Muscle layer of duodenum (tissue), 2 donors: ENCODE results near the gene GAP43.

ENCODE experiments used
- H3K27ac ChIP-seq: one replicate; pipeline ENCODE4 v1.7.0; 2013; ENCODE audit warnings: mild to moderate bottlenecking, low read length
- H3K27me3 ChIP-seq: one replicate; pipeline ENCODE4 v1.7.0; 2013; ENCODE audit warnings: low read depth, mild to moderate bottlenecking, control low read depth, low read length
- H3K36me3 ChIP-seq, 2 donors: one replicate each; pipeline ENCODE4 v1.7.0; 2013; ENCODE audit warnings: low read length in 2 of 2, control low read depth in 1 of 2, mild to moderate bottlenecking in 1 of 2; ENCODE audit not compliant: insufficient read depth in 2 of 2, control insufficient read depth in 1 of 2
- H3K4me1 ChIP-seq, 2 donors: one replicate each; pipeline ENCODE4 v1.7.0; 2013; ENCODE audit warnings: low read length in 2 of 2, mild to moderate bottlenecking in 2 of 2, control low read depth in 1 of 2, moderate library complexity in 1 of 2; ENCODE audit not compliant: insufficient read depth in 2 of 2, control insufficient read depth in 1 of 2
- H3K4me3 ChIP-seq, 2 donors: one replicate each; pipeline ENCODE4 v1.7.0; 2013; ENCODE audit warnings: low read length in 2 of 2, low read depth in 1 of 2, mild to moderate bottlenecking in 1 of 2
- H3K9me3 ChIP-seq, 2 donors: one replicate each; pipeline ENCODE4 v1.7.0; 2013; ENCODE audit warnings: low read length in 2 of 2, control low read depth in 1 of 2, mild to moderate bottlenecking in 1 of 2; ENCODE audit not compliant: control insufficient read depth in 1 of 2
- donor health status: healthy.

The GAP43 gene

DNA sequence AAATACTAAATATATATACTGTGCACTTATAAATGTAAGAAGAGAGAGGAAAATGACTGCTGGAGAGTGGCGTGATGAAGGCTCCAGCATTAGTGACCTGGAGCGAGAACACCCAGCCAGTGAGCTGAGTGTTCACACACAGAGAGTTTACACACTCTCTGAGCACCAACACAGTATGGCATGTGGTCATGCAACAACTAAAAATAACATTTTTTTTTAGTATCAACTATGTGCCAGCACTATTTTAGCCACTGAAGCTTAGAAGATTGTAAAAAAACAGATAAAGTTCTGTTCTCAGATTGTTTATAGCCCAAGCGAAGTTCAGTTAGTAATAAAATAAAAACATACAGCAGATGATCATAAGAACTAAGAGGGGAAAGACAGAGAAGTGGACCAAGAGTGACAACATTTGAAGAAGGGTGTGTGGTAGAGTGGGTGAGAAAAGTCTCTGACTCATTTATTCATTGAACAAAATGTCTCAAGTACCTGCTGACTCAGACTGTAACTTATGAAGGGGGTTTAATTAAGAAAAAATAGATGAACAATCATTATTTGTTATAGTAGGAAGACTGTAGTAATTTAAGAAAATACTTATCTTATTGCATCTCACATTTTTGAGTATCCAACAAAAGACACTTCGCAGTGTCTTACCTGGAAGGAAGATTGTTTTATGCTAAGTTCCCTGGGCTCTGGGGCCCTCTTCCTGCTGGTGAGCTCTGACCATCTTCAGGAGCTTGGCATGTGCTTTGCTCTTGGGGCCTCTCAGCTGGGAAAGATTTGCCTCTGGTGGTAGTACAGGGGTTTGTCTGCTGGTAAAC, 43.8 kb downstream of the GAP43 start:
- no peak overlapping the region for H3K27ac ChIP-seq
- H3K36me3 ChIP-seq = no peaks in the 10 kb centered on the region
- H3K4me1 ChIP-seq = peaks cover 0 to 3% of the 10 kb centered on the region in 2 donors
- H3K27me3 ChIP-seq = no peaks in the 10 kb centered on the region
- H3K9me3 ChIP-seq = no peaks in the 10 kb centered on the region
- no peak overlapping the region for H3K4me3 ChIP-seq

- H3K36me3 ChIP-seq = no peaks in the 10 kb centered on the region
- H3K27ac ChIP-seq = no peak overlapping the region
- H3K4me3 ChIP-seq = no peak overlapping the region
- H3K27me3 ChIP-seq = no peaks in the 10 kb centered on the region
- no peaks in the 10 kb centered on the region for H3K9me3 ChIP-seq
- peaks cover 0 to 3% of the 10 kb centered on the region in 2 donors for H3K4me1 ChIP-seq
Measured at GRCh38 chr3:115667738-115668065, 44.4 kb downstream of the GAP43 start.

- H3K4me1 ChIP-seq = peaks cover 0 to 3% of the 10 kb centered on the region in 2 donors
Measured at GRCh38 chr3:115670911-115671310, 47.6 kb downstream of the GAP43 start.

GRCh38 chr3:115671761-115672455, 48.6 kb downstream of the GAP43 start:
- Histone ChIP-seq H3K4me3 (no peak overlapping the region), H3K9me3 (no peaks in the 10 kb centered on the region), H3K27ac (no peak overlapping the region)

More at GRCh38 chr3:115670911-115671310, 47.6 kb downstream of the GAP43 start:
- H3K4me3 ChIP-seq = no peak overlapping the region
- no peak overlapping the region for H3K27ac ChIP-seq
- no peaks in the 10 kb centered on the region for H3K36me3 ChIP-seq
- H3K27me3 ChIP-seq = no peaks in the 10 kb centered on the region
- H3K9me3 ChIP-seq = no peaks in the 10 kb centered on the region

GRCh38 chr3:115673881-115674280, 50.6 kb downstream of the GAP43 start:
- Histone ChIP-seq H3K36me3 (no peaks in the 10 kb centered on the region), H3K4me1 (peaks cover 0 to 3% of the 10 kb centered on the region in 2 donors), H3K27me3 (no peaks in the 10 kb centered on the region), H3K9me3 (no peaks in the 10 kb centered on the region), H3K27ac (no peak overlapping the region), H3K4me3 (no peak overlapping the region)

More at GRCh38 chr3:115671761-115672455, 48.6 kb downstream of the GAP43 start:
- Histone ChIP-seq H3K27me3 (no peaks in the 10 kb centered on the region), H3K36me3 (no peaks in the 10 kb centered on the region), H3K4me1 (peaks cover 0 to 3% of the 10 kb centered on the region in 2 donors)

- Histone ChIP-seq H3K4me3 (no peak overlapping the region), H3K4me1 (no peaks in the 10 kb centered on the region), H3K27ac (no peak overlapping the region), H3K9me3 (no peaks in the 10 kb centered on the region), H3K36me3 (no peaks in the 10 kb centered on the region), H3K27me3 (no peaks in the 10 kb centered on the region)
Measured at GRCh38 chr3:115676336-115676735, 53.0 kb downstream of the GAP43 start.

DNA sequence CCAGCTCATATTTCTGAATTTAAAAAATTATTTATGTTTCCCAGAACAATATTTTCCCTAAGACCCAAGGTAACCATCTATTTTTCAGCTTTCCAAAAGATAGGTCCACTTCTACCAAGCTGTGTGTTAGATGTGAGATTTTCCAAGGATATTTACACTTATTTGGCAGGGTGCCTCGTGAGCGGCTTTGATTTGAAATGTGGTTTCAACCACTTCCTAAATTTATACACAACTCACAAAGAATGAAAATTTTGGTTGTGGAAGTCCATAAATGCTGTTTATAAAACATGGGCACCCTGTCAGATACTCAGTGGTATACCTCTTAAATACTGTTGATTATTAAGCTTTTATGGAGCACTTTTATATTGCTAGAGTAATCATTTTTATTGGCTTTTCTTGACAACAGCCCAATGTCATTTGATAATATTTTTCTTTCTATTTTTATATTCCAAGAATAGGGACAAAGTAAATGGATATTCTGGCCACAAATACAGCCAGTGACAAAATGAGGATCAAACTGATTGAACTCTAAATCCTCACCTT, 57.6 kb downstream of the GAP43 start:
- Histone ChIP-seq H3K4me3 (no peak overlapping the region), H3K27ac (no peak overlapping the region), H3K4me1 (no peaks in the 10 kb centered on the region), H3K36me3 (no peaks in the 10 kb centered on the region), H3K9me3 (no peaks in the 10 kb centered on the region), H3K27me3 (no peaks in the 10 kb centered on the region)

- H3K27ac ChIP-seq = no peak overlapping the region
- H3K36me3 ChIP-seq = no peaks in the 10 kb centered on the region
- H3K9me3 ChIP-seq = no peaks in the 10 kb centered on the region
- H3K4me3 ChIP-seq = no peak overlapping the region
- no peaks in the 10 kb centered on the region for H3K4me1 ChIP-seq
- H3K27me3 ChIP-seq = no peaks in the 10 kb centered on the region
Measured at GRCh38 chr3:115681736-115682135, 58.4 kb downstream of the GAP43 start.

DNA sequence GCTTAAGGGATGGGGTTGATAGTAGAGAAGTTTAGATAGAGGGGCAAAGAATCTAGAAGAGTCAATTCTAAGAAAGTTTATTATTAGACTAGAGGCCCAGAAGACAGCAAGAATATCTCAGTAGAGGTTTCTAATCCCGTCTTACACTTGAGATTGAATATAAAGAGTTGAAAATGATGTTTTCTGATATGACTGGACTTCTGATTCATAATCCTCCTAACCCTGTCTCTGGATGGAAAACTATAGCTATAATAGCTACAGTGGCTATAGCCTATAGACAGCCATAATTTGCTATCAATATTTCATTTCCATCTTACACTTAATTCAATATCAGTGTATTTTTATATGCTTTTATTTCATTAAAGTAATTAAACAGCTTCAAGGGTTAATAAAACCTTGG, 60.0 kb downstream of the GAP43 start:
- H3K9me3 ChIP-seq = no peaks in the 10 kb centered on the region
- H3K4me1 ChIP-seq = no peaks in the 10 kb centered on the region
- H3K27me3 ChIP-seq = no peaks in the 10 kb centered on the region
- no peak overlapping the region for H3K4me3 ChIP-seq
- no peaks in the 10 kb centered on the region for H3K36me3 ChIP-seq
- H3K27ac ChIP-seq = no peak overlapping the region

DNA sequence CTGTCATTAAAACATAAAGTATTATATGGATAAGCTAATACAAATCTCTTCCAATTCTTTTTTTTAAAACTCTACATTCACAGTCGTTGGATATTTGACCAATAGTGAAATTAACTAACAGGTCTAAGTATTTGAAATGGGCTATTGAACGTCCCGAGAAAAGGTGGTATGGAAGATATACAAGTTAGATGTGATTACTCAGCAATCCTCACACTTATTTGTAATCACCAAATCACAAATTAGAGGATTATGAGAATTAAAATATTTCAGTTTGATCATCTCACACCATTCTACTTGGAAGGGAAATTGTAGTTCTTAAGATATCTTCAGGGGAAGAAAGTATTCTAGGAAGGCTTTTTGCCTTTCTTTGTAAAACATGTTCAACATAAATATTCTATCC, 60.5 kb downstream of the GAP43 start:
- no peaks in the 10 kb centered on the region for H3K36me3 ChIP-seq
- H3K9me3 ChIP-seq = no peaks in the 10 kb centered on the region
- no peak overlapping the region for H3K4me3 ChIP-seq
- no peak overlapping the region for H3K27ac ChIP-seq
- H3K27me3 ChIP-seq = no peaks in the 10 kb centered on the region
- no peaks in the 10 kb centered on the region for H3K4me1 ChIP-seq

DNA sequence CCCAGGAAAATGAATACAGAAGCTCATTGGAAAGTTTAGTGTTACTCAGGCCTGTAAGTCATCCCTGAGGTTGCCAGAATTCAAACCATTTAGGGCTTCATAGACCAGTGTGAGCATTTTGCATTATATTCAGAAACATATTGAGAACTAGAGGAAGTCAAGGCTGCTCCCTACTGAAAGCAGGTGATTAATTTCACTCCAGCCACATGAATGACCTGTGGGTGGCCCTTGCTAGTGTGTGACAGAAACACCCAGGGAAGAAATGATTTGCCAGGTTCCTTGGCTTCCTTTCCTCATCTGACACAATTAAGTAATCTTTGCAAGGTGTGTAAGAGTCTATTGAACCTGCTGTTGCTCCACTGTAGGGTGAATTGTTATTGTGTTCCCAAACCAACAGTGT, 61.8 kb downstream of the GAP43 start:
- Histone ChIP-seq H3K9me3 (no peaks in the 10 kb centered on the region), H3K4me1 (no peaks in the 10 kb centered on the region), H3K4me3 (no peak overlapping the region), H3K36me3 (no peaks in the 10 kb centered on the region), H3K27ac (no peak overlapping the region), H3K27me3 (no peaks in the 10 kb centered on the region)
